A673 (cell line): ENCODE measurements around the gene CDCA4.

ENCODE experiments used
- CTCF ChIP-seq: fragments of 300-800, 200-600 bp; sonication (generic); conservative IDR thresholded peaks from 2 replicates; pipeline ENCODE4 v1.5.1; 2017; ENCODE audit warnings: low read depth, mild to moderate bottlenecking, antibody characterized with exemption, low read length, moderate library complexity, mixed read lengths
- EZH2 ChIP-seq: fragments of 200-600 bp; sonication (generic); IDR thresholded peaks from 2 replicates; pipeline ENCODE4 v1.6.1; 2017; ENCODE audit warnings: borderline replicate concordance, low read depth, mild to moderate bottlenecking, mixed read lengths, antibody characterized with exemption, low read length; ENCODE audit not compliant: poor library complexity, severe bottlenecking

- no peak for TF ChIP-seq CTCF
- no peak for TF ChIP-seq EZH2
These were observed 36.6 kb downstream of the CDCA4 start for GRCh38 chr14:104984056-104984894.
